ENCODE results near the gene RELT. TPM values are rescaled to one million over a fixed set of nuclear protein-coding genes. Genes with fewer than 3 reads are reported as not detected.
A peak's percentile ranks its signal among the peaks of the same experiment; 100 is the strongest.

RELT gene
- 2.0 TPM for total RNA-seq

- no peak for FAIRE-seq
- DNase-seq (ENCODE audit: low spot score in 2 of 2): peak; percentile 97 to 99
Observed at GRCh38 chr11:73376160-73376802, at the start of gene RELT. Gene RELT (plus strand): TSS chr11:73376399. CDS start chr11:73389137, 12,738 bp downstream.

GRCh38 chr11:73326929-73327811 lies 49.0 kb upstream of the RELT start:
- FAIRE-seq (no peak), DNase-seq (ENCODE audit: low spot score in 2 of 2) (no peak)

GRCh38 chr11:73327812-73328364 lies 48.3 kb upstream of the RELT start:
- no peak for FAIRE-seq
- DNase-seq (ENCODE audit: low spot score in 2 of 2): no peak

- FAIRE-seq (no peak), DNase-seq (ENCODE audit: low spot score in 2 of 2) (no peak)
Observed at GRCh38 chr11:73330569-73331093, 45.6 kb upstream of the RELT start.

- FAIRE-seq: no peak
Observed at GRCh38 chr11:73331138-73331916, 44.9 kb upstream of the RELT start.

GRCh38 chr11:73333173-73333572 lies 43.0 kb upstream of the RELT start:
- DNase-seq (ENCODE audit: low spot score in 2 of 2) (no peak), FAIRE-seq (no peak)

More at GRCh38 chr11:73331138-73331916, 44.9 kb upstream of the RELT start:
- no peak for DNase-seq (ENCODE audit: low spot score in 2 of 2)

GRCh38 chr11:73333640-73334383 lies 42.4 kb upstream of the RELT start:
- DNase-seq (ENCODE audit: low spot score in 2 of 2) (no peak), FAIRE-seq (no peak)

GRCh38 chr11:73334384-73335203 lies 41.6 kb upstream of the RELT start:
- FAIRE-seq: no peak
- peak in 1 of 2 donors; percentile 54 for DNase-seq (ENCODE audit: low spot score in 2 of 2)

- DNase-seq (ENCODE audit: low spot score in 2 of 2): peak; percentile 77 to 83
Observed at GRCh38 chr11:73335204-73335923, 40.8 kb upstream of the RELT start.

GRCh38 chr11:73337846-73338245 lies 38.4 kb upstream of the RELT start:
- FAIRE-seq: no peak
- DNase-seq (ENCODE audit: low spot score in 2 of 2): no peak

More at GRCh38 chr11:73335204-73335923, 40.8 kb upstream of the RELT start:
- FAIRE-seq: no peak

- DNase-seq (ENCODE audit: low spot score in 2 of 2) (no peak), FAIRE-seq (no peak)
Observed at GRCh38 chr11:73338279-73338678, 37.9 kb upstream of the RELT start.

GRCh38 chr11:73340164-73340563 lies 36.0 kb upstream of the RELT start:
- DNase-seq (ENCODE audit: low spot score in 2 of 2) (no peak), FAIRE-seq (no peak)

- no peak for DNase-seq (ENCODE audit: low spot score in 2 of 2)
- no peak for FAIRE-seq
Observed at GRCh38 chr11:73342633-73343032, 33.6 kb upstream of the RELT start.

GRCh38 chr11:73343076-73343873 lies 32.9 kb upstream of the RELT start:
- FAIRE-seq (no peak), DNase-seq (ENCODE audit: low spot score in 2 of 2) (no peak)

GRCh38 chr11:73344191-73344607 lies 32.0 kb upstream of the RELT start:
- DNase-seq (ENCODE audit: low spot score in 2 of 2): peak in 1 of 2 donors; percentile 76
- no peak for FAIRE-seq

GRCh38 chr11:73345481-73346160 lies 30.6 kb upstream of the RELT start:
- no peak for DNase-seq (ENCODE audit: low spot score in 2 of 2)
- no peak for FAIRE-seq

All from frontal cortex (tissue), 4 donors.